ENCODE results near the gene CYP27C1.
A peak's percentile ranks its signal among the peaks of the same experiment; 100 is the strongest.
"Not testable (repeated sequence)": the region's sequence is repeated elsewhere in the genome, so short reads cannot be mapped to it uniquely, and the experiment has no call there.

Gene CYP27C1

DNA sequence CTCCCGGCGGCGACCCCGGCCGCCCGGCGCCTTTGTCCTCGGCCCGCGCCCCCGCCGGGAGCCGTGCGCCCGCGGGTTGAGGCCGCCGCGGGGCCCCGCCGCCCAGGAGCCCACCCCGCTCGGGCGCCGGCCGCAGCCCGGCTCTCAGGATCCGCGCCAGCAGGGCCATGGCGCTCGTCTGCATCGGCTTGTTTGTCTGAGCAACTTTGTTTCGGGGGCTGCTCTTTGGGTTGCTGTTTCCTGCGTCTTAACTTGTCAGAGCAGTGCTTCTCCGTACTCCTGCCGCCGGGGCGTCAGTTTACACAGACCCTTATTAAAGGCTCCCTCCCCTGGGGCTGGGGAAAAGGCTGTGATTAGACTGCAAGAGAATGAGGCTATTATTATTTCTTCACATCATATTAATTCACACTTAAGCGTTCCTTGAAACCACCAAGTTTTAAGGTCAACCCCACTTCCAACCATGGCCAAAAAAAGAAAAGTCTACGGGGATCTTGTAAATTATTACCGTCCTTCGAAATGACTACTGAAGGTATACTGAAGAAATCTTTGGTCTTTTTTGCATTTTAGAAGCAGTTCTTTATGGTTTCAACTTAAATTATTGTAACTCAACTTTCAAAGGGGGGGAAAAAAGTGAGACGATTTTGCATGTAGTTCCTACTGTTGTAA is at the start of gene CYP27C1:
Gene CYP27C1 (minus strand): TSS at position 198 of the 666 bp plus-strand sequence. CDS start 29 bp downstream, at position 169.
- no peak for DNase-seq

DNA sequence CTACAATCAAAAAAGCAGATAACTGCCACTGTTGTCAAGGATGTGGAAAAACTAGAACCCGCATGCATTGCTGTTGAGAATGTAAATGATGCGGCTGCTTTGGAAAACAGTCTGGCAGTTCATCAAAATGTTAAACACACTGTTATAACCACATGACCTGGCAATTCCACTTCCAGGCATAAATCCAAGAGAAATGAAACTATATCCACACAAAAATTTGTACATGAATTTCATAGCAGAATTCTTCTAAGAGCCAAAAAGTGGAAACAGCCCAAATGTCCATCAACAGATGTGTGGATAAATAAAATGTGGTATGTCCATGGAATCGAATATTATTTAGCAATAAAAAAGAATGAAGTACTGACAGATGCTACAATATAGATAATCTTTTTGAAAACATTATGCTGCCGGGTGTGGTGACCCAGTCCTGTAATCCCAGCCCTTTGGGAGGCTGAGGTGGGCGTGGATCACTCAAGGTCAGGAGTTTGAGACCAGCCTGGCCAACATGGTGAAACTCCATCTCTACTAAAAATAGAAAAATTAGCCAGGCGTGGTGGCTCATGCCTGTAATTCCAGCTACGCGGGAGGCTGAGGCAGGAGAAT is 41.8 kb upstream of the CYP27C1 start:
- DNase-seq: no peak

DNA sequence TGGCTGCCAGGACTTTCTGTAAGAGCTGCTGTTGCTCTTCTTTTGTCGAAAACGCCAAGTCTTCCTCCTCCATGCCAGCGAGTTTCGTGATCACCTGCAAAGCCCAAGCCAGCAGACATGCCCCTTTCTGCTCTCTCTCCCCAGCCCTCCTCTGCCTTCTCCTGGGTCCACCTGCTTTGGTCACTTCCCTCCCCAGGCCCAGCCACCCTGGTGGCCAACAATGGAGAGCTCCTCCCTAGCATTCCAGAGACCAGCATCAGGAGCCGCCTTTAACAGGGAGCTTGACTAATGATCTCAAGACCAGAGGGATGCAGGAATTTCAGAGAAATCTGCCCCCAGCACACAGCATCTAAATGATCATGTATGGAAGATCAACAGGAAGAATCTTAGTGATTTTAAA is 39.3 kb upstream of the CYP27C1 start:
- no peak for DNase-seq

- DNase-seq: no peak
Observed at GRCh38 chr2:127256866-127257265, 36.8 kb upstream of the CYP27C1 start.

GRCh38 chr2:127256381-127256780 is 36.3 kb upstream of the CYP27C1 start:
- no peak for DNase-seq

DNA sequence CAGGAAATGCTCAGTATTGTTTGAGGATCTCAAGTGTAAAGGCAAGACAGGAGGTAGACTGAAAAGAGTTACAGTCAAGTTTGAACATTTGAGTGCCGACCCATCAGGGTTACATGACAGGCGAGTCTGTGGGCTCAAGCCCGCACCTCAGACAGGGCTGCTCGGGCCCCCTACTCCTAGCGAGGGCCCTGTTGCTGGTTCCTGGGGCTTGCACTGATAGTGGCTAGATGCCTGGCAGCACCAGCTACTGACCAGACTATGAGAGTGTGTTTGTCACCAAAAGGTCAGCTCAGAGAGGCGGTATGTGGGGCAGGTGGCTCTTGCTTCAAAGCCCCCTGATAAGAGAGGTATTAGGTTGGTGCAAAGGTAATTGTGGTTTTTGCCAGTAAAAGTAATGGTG is 35.6 kb upstream of the CYP27C1 start:
- DNase-seq: no peak

GRCh38 chr2:127255146-127255545 is 35.0 kb upstream of the CYP27C1 start:
- no peak for DNase-seq

DNA sequence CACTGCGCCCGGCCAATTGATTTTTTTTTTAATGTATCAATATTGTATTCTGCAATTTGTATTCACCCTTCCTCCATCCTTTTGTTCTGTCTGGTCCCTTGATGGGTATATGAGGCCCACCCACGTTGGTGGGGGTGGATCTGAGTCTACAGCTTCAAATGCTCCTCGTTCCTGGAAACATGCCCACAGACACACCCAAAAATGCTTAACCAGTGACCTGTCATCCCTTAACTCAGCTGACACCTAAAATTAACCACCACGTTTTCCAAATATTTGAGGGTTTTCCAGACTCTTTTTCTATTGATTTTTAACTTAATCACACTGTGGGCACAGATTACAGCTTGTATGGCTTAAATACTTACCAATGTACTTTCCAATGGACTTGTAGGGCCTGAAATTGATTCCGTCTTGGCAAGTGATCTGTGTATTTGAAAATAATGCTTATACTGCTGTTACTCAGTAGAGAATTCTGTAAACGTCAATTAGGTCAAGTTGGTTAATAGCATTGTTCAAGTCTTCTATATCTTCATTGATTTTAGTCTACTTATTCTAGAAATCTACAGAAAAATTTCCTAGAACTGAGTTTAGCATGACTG is 34.4 kb upstream of the CYP27C1 start:
- DNase-seq: no peak

DNA sequence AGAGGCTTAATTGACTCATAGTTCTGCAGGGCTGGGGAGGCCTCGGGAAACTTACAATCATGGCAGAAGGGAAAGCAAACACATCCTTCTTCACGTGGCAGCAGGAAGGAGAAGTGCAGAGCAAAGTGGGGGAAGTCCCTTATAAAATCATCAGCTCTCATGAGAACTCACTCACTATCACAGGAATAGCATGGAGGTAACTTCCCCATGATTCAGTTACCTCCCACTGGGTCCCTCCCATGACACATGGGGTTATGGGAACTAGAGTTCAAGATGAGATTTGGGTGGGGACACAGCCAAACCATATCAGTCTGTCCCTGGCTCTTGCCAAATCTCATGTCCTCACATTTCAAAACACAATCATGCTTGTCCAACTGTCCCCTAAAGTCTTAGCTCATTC is 21.1 kb upstream of the CYP27C1 start:
- not testable (repeated sequence) for DNase-seq

GRCh38 chr2:127239395-127239794 is 19.3 kb upstream of the CYP27C1 start:
- DNase-seq: no peak

GRCh38 chr2:127237768-127238167 is 17.7 kb upstream of the CYP27C1 start:
- not testable (repeated sequence) for DNase-seq

- no peak for DNase-seq
Observed at GRCh38 chr2:127235082-127235702, 15.1 kb upstream of the CYP27C1 start.

DNA sequence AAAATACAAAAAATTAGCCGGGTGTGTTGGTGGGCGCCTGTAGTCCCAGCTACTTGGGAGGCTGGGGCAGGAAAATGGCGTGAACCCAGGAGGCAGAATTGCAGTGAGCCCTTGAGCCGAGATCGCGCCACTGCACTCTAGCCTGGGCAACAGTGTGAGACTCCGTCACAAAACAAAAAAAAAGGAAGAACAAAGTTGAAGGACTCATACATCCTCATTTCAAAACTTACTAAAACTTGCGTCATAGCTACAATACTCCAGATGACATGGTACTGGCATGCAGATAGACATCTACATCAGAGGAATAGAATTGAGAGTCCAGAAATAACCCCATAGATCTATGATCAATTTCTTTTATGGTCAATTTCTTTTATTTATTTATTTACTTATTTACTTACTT is 13.6 kb upstream of the CYP27C1 start:
- no peak for DNase-seq

DNA sequence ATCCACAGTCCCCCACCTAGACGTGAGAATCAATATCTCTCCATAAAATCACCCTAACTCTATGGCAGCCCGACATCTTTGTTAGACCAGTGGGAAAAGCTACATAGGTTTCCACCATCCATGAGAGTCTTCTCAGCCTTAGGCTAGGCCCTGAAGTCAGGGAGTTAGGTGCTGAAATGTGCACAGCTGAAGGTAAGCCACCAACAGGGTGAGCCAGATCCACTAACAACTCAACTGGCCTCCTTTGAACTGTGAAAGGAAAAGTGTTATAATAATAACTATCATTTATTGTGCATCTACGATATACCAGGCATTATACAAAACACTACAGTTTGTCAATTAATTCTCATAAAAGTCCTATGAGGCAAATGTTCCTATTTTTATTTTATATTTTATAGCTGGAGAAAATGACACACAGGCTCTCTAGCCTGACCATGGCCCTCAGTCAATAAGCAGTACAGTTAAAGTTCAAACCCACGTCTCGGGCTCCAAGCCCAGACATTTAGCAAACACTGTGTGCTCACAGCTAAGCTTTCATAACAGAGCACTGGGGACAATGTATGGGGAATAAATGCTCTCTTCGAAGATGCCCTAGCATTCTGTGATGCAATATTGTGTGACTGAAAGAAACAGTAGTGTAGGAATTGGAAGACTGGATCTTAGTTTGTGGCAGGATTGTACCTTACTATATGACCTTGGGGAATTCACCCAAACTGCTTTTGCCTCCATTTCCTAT is 11.2 kb upstream of the CYP27C1 start:
- no peak for DNase-seq

- no peak for DNase-seq
Observed at GRCh38 chr2:127229555-127229954, 9.5 kb upstream of the CYP27C1 start.

- no peak for DNase-seq
Observed at GRCh38 chr2:127228102-127228501, 8.0 kb upstream of the CYP27C1 start.

GRCh38 chr2:127227264-127227660 is 7.2 kb upstream of the CYP27C1 start:
- DNase-seq: not testable (repeated sequence)

DNA sequence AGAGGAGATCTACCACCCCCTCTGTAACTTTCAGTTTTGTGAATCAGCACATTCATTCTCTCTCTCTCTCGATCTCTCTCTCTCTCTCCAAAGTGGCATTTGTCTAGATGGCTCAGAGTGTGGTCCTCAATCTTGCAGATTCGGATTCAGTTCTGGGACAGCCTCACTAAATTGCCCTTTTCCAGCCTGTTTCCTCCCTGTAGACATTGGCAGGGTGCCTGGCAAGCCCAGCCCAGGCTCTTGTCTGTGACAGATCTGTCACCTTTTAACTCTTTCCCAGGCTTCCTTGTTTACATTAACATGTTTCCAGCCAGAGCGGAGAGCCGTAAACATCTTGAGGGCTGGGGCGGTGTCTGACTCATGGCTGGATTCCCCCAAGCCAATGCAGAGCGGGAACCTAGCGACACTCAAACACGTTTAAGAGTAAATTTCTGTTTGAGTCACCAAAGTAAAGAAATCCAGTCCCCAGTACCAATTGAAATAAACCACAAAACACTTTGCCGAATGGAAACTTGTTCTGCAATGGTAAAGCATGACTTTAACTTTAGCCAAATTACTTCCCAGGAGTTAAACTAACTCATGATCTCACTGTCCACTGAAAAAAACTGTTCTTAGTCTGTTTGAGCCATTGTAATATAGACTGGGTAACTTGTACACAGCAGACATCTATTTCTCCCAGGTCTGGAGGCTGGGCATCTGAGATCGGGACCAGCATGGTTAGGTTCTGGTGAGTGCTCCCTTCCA is 6.6 kb upstream of the CYP27C1 start:
- DNase-seq: peak; percentile 28 to 49

DNA sequence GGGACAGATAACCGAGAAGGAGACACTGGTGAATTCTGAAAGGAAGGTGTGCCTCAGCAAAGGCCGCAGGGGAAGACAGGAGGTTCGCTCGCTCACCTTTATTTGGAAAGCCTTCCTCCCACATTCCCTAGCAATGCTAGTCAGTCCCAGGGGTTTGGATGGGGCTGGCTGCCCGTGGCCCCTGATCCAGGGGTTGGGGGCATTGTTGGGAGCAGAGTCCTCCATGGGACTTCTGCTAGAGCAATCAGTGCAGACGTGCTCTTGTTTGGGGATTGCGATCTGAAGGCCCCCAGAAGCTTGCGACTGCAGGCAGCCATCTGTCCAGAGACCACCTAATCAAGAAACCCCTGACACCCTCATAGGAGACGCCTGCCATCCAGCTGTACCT is 6.0 kb upstream of the CYP27C1 start:
- no peak for DNase-seq

GRCh38 chr2:127225186-127225960 is 5.3 kb upstream of the CYP27C1 start:
- DNase-seq: no peak

GRCh38 chr2:127224135-127224534 is 4.0 kb upstream of the CYP27C1 start:
- DNase-seq: peak; percentile 28 to 54
